ENCODE results near the gene PCNX2.
"Not testable (repeated sequence)": the region's sequence is repeated elsewhere in the genome, so short reads cannot be mapped to it uniquely, and the experiment has no call there.

PCNX2 gene

GRCh38 chr1:233217832-233218231, 77.7 kb downstream of the PCNX2 start:
- DNase-seq (ENCODE audit: low read depth), result no peak

- DNase-seq (ENCODE audit: low read depth), result no peak
Observed at GRCh38 chr1:233216009-233216408, 79.5 kb downstream of the PCNX2 start.

- DNase-seq (ENCODE audit: low read depth), result no peak
Observed at GRCh38 chr1:233215135-233215760, 80.3 kb downstream of the PCNX2 start.

- DNase-seq (ENCODE audit: low read depth), result no peak
Observed at GRCh38 chr1:233211595-233211994, 83.9 kb downstream of the PCNX2 start.

- DNase-seq (ENCODE audit: low read depth), result no peak
Observed at GRCh38 chr1:233211106-233211505, 84.4 kb downstream of the PCNX2 start.

GRCh38 chr1:233209481-233209880, 86.0 kb downstream of the PCNX2 start:
- no peak for DNase-seq (ENCODE audit: low read depth)

GRCh38 chr1:233208687-233209086, 86.8 kb downstream of the PCNX2 start:
- no peak for DNase-seq (ENCODE audit: low read depth)

- DNase-seq (ENCODE audit: low read depth), result no peak
Observed at GRCh38 chr1:233197940-233198339, 97.6 kb downstream of the PCNX2 start.

GRCh38 chr1:233193741-233194140, 101.8 kb downstream of the PCNX2 start:
- no peak for DNase-seq (ENCODE audit: low read depth)

GRCh38 chr1:233190987-233191386, 104.5 kb downstream of the PCNX2 start:
- no peak for DNase-seq (ENCODE audit: low read depth)

GRCh38 chr1:233189526-233189925, 106.0 kb downstream of the PCNX2 start:
- DNase-seq (ENCODE audit: low read depth), result no peak

- DNase-seq (ENCODE audit: low read depth), result no peak
Observed at GRCh38 chr1:233188061-233188460, 107.5 kb downstream of the PCNX2 start.

GRCh38 chr1:233183226-233184020, 112.1 kb downstream of the PCNX2 start:
- no peak for DNase-seq (ENCODE audit: low read depth)

GRCh38 chr1:233182587-233182986, 112.9 kb downstream of the PCNX2 start:
- DNase-seq (ENCODE audit: low read depth), result no peak

GRCh38 chr1:233180641-233181364, 114.7 kb downstream of the PCNX2 start:
- DNase-seq (ENCODE audit: low read depth), result no peak

- not testable (repeated sequence) for DNase-seq (ENCODE audit: low read depth)
Observed at GRCh38 chr1:233179638-233180037, 115.9 kb downstream of the PCNX2 start.

GRCh38 chr1:233172201-233172600, 123.3 kb downstream of the PCNX2 start:
- DNase-seq (ENCODE audit: low read depth), result no peak

GRCh38 chr1:233170741-233171140, 124.8 kb downstream of the PCNX2 start:
- no peak for DNase-seq (ENCODE audit: low read depth)

GRCh38 chr1:233168384-233168783, 127.1 kb downstream of the PCNX2 start:
- DNase-seq (ENCODE audit: low read depth), result no peak

GRCh38 chr1:233166896-233167295, 128.6 kb downstream of the PCNX2 start:
- no peak for DNase-seq (ENCODE audit: low read depth)

- DNase-seq (ENCODE audit: low read depth), result no peak
Observed at GRCh38 chr1:233163696-233164095, 131.8 kb downstream of the PCNX2 start.

- DNase-seq (ENCODE audit: low read depth), result no peak
Observed at GRCh38 chr1:233158322-233158721, 137.2 kb downstream of the PCNX2 start.

GRCh38 chr1:233157245-233157644, 138.3 kb downstream of the PCNX2 start:
- no peak for DNase-seq (ENCODE audit: low read depth)
